VCaP (cell line): Measurements from ENCODE around the gene CAPZA2.

Source experiments
- H3K27ac ChIP-seq: fragments of 450-650 bp; 2 replicates; pipeline ENCODE4 v1.5.1; 2017
- TF ChIP-seq, protein P1 (sequence below): fragments of 450-650 bp; conservative IDR thresholded peaks from 2 replicates; pipeline ENCODE4 v1.5.1; 2017; ENCODE audit warnings: mild to moderate bottlenecking, moderate library complexity

Gene CAPZA2

DNA sequence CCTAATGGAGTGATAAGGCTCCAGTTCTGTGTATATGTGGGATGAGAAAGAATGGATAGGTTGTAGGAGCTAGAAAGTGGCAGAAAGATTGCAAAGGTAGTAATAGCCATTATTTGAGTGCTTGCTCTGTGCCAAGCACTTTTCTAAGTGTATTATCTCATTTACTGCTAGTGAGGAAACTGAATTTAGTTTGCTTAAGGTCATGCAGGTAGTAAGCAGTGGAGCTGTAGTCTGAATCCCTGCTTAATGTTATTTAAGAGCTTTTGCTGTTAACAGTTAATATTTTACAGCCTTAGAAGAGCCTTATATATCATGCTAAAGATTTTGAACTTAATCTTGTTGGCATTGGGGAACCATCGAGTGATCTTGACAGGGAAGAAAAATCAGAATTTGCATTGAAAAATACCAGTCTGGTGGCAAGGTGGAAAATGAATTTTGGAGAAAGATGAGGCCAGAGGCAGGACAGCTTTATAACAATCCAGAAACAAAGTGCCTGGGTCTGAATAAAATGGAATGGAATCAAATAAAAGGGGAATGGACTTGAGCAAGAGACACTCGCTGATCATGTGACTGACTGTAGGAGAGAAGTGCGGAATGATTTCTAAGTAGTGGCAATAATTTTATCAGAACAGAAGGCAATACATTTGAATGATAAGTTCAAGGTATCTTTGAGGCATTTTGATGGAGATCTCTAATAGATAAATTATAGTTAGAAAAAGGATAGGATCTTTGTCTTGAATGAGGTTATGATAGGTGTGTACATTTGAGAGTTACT is 15.2 kb downstream of the CAPZA2 start:
- TF ChIP-seq, protein P1, sequence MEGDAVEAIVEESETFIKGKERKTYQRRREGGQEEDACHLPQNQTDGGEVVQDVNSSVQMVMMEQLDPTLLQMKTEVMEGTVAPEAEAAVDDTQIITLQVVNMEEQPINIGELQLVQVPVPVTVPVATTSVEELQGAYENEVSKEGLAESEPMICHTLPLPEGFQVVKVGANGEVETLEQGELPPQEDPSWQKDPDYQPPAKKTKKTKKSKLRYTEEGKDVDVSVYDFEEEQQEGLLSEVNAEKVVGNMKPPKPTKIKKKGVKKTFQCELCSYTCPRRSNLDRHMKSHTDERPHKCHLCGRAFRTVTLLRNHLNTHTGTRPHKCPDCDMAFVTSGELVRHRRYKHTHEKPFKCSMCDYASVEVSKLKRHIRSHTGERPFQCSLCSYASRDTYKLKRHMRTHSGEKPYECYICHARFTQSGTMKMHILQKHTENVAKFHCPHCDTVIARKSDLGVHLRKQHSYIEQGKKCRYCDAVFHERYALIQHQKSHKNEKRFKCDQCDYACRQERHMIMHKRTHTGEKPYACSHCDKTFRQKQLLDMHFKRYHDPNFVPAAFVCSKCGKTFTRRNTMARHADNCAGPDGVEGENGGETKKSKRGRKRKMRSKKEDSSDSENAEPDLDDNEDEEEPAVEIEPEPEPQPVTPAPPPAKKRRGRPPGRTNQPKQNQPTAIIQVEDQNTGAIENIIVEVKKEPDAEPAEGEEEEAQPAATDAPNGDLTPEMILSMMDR, result no peak
- H3K27ac ChIP-seq, result peak overlapping the region; percentile 58

- TF ChIP-seq, protein P1, result no peak
- H3K27ac ChIP-seq, result no peak overlapping the region
Measured at GRCh38 chr7:116884691-116885090, 22.3 kb downstream of the CAPZA2 start.

DNA sequence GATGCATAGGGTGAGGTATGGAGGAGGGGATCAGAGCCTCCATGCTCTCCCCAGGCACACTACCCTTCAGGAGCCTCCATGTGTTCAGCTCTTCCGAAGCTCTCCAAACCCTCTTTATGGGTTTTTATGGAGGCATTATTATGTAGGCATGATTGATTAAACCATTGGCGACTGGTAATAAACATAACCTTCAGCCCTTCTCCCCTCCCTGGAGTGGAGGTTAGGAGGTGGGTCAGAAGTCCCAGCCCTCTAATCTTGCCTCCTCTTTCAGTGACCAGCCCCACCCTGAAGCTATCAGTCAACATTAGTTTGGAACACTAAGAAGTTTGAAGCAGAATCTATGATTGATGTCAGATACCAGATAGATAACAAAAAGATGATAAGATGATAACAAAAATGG is 23.3 kb downstream of the CAPZA2 start:
- no peak overlapping the region for H3K27ac ChIP-seq
- TF ChIP-seq, protein P1, result no peak

DNA sequence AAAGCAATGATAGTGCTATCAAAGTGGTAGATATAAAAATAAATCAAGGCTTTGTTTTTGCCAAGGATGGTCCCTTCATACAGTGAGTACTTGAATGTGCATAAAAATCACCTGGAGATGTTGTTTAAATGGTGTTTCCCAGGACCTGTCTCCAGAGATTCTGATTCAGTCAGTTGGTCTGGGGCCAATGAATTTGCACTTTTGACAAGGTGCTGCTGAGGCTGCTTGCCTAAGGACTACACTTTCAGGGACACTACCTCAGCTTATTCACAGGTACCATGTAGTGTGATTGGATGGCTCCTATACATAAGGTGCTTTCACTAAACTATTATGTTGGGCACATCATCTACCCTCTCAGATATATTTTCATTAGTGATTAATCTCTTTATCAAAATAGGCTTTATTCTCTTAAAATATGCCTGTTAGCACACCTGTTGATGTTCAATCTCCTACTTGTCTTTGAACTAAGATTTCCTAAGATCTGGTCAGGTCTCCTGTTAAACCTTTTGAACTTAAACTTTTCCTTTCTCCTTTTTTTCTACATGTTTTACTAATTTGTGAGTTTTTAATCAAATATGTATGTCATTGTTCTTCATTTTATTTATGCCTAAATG is 24.3 kb downstream of the CAPZA2 start:
- H3K27ac ChIP-seq, result no peak overlapping the region
- TF ChIP-seq, protein P1, result no peak

GRCh38 chr7:116888895-116889294 is 26.5 kb downstream of the CAPZA2 start:
- no peak overlapping the region for H3K27ac ChIP-seq
- TF ChIP-seq, protein P1, result no peak

- H3K27ac ChIP-seq, result no peak overlapping the region
- TF ChIP-seq, protein P1, result no peak
Measured at GRCh38 chr7:116895849-116896248, 33.5 kb downstream of the CAPZA2 start.

DNA sequence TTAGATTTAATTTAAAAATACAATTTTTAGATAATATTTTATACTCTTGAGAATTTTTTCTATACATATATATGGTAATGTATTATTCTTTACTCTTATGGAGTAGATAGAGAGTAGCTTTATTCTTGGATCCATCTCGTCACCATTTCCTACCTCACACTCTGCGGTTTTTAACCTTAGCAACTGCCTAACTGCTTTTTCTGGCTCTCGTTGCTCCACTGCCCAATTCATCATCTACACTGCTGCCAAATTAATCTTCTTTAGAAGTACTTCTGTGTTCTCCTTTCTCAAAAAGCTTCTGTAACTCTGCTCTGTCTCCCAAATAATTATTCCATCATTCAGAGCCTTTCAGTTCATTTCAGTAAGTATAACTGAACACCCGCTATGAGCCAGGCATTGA is 35.3 kb downstream of the CAPZA2 start:
- TF ChIP-seq, protein P1, result no peak
- no peak overlapping the region for H3K27ac ChIP-seq
